ENCODE measurements around the gene FAM185A.
"Not testable (repeated sequence)": the region's sequence is repeated elsewhere in the genome, so short reads cannot be mapped to it uniquely, and the experiment has no call there.

DNA sequence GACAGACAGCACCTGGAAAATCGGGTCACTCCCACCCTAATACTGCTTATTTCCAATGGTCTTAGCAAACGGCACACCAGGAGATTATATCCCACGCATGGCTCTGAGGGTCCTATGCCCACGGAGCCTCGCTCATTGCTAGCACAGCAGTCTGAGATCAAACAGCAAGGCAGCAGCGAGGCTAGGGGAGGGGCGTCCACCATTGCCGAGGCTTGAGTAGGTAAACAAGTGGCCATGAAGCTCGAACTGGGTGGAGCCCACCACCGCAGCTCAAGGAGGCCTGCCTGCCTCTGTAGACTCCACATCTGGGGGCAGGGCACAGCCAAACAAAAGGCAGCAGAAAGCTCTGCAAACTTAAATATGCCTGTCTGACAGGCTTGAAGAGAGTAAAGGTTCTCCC is 32.1 kb downstream of the FAM185A start:
- not testable (repeated sequence) for TF ChIP-seq MAX (IDR thresholded peaks at IDR 0.05); JUND (IDR thresholded peaks at IDR 0.05; ENCODE audit: low read length); KDM4A (IDR thresholded peaks at IDR 0.05; ENCODE audit: low read depth, low read length, severe bottlenecking); TEAD4 (IDR thresholded peaks at IDR 0.05; ENCODE audit: low read depth, low read length); POLR2A (IDR thresholded peaks at IDR 0.05; ENCODE audit: control extremely low read depth in 1 of 2, low read depth in 2 of 2, low read length in 2 of 2); GTF2F1 (IDR thresholded peaks at IDR 0.05; ENCODE audit: borderline replicate concordance, low read depth, low read length); EZH2 (IDR thresholded peaks at IDR 0.05; ENCODE audit: low read depth, low read length, severe bottlenecking); CTCF (IDR thresholded peaks at IDR 0.05; ENCODE audit: control extremely low read depth in 1 of 3, insufficient read depth in 1 of 3, low read depth in 1 of 3, low read length in 3 of 3); TBP (IDR thresholded peaks at IDR 0.05; ENCODE audit: low read depth, low read length); RXRA (IDR thresholded peaks at IDR 0.05; ENCODE audit: insufficient read depth, low read depth, low read length); SUZ12 (IDR thresholded peaks at IDR 0.05; ENCODE audit: low read length); EP300 (IDR thresholded peaks at IDR 0.05; ENCODE audit: borderline replicate concordance in 1 of 2, low read depth in 2 of 2, low read length in 2 of 2); USF2 (IDR thresholded peaks at IDR 0.05; ENCODE audit: low read length); HDAC6 (IDR thresholded peaks at IDR 0.05; ENCODE audit: low read depth, low read length)

Measured in H1 (cell line).